AG09319 (cell line): ENCODE data around the gene HYAL1.

Experiments
- DNase-seq: peaks from one replicate; pipeline ENCODE4 v3.0.0-alpha.2; 2010; ENCODE audit warnings: low read depth; ENCODE audit errors: extremely low read depth
- TF ChIP-seq, protein P1 (sequence below): IDR thresholded peaks from 2 replicates; pipeline ENCODE4 v1.5.1; 2011; ENCODE audit warnings: low read depth, mild to moderate bottlenecking, inconsistent platforms, low read length, moderate library complexity

The HYAL1 gene

DNA sequence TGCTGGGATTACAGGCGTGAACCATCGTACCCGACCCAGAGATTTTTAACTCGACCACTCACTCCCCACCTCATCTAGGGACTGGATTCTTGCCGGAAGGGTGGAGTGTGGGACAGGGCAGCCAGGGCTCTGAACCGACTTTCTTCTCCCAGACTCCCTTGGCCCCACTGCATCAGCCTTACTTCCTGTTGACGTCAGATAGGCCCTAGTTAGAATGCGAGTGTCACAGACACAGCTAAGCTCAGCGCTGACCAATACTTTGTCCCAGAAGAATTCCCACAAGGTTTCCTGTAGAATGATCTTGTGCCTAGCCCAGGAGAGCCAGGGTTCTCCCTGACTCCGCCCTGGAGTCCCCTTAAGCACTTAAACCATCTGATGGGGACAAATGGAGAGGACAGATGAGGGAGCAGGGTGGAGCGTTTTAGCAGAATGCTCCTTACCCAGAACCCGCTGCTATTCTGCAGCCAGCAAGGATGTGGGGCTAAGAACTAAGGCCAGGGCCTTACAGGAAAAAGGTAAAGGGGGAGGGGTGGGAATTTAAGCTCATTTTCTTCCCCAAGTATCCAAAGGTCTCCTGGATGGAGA is 30.5 kb upstream of the HYAL1 start:
- no peak for DNase-seq
- TF ChIP-seq, protein P1, sequence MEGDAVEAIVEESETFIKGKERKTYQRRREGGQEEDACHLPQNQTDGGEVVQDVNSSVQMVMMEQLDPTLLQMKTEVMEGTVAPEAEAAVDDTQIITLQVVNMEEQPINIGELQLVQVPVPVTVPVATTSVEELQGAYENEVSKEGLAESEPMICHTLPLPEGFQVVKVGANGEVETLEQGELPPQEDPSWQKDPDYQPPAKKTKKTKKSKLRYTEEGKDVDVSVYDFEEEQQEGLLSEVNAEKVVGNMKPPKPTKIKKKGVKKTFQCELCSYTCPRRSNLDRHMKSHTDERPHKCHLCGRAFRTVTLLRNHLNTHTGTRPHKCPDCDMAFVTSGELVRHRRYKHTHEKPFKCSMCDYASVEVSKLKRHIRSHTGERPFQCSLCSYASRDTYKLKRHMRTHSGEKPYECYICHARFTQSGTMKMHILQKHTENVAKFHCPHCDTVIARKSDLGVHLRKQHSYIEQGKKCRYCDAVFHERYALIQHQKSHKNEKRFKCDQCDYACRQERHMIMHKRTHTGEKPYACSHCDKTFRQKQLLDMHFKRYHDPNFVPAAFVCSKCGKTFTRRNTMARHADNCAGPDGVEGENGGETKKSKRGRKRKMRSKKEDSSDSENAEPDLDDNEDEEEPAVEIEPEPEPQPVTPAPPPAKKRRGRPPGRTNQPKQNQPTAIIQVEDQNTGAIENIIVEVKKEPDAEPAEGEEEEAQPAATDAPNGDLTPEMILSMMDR = no peak

DNA sequence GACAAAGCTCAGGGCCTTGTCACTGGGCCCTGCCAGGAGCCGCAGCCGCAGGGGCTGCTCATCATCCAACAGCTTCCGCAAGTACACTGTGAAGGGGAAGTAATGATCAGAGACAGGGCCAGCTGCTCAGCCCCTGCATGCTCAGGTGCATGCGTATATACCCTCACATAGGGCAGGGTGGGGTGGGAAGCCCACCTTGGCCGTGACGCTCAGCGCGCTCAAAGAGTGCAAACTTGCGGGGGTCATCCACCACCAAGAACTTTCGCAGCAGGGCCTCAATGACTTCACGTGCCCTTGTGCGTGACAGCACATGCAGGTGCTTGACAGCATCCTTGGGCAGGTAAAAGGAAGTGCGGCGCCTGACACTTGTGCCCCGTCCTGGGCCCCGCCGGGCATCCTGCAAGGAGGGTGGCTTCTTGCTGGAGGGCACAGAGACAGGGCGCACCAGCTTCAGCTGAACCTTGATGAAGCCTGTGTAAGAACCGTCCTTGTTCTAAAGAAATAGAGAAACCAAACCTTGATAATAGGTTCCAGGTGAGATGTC is 28.1 kb upstream of the HYAL1 start:
- TF ChIP-seq, protein P1 = no peak
- no peak for DNase-seq

GRCh38 chr3:50330330-50330729 is 27.0 kb upstream of the HYAL1 start:
- TF ChIP-seq, protein P1 = no peak
- DNase-seq = no peak

DNA sequence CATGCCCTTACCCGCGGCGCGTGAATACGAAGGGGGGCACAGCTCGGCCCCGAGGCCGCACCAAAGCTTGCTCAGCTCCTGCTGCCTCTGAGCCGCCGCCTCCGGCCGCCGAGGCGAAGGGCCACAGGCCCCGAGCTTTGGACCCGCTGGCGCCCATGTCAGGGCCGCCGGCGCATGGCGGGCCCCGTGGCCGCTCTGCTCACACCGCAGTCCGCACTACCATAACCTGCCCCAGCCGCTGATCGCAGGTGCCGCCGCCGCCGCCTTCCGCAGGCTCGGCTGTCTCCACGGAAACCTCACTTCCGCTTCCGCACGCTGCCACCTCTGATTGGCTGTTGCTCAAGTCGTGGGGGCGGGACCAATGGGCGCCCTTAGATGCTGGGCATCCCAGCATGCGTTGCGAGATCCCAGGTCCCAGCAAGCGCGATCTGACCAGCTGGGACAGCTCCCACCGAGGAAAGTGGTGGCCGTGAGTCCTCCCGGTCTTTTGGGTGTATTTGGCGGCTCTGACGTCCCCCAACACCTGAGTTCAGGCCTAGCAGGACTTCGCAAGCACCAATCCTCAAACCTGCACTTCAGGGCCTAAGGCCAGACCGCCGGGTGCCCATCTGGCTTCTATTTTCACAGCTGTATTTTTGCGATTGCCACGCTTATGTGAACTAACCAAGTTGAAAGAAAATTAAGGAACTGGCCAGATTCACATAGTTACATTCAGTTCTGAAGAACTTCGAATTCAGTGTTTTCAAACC is 24.7 kb upstream of the HYAL1 start, which contains the start of gene TUSC2:
TUSC2 (minus strand) TSS at position 281 of the 749 bp plus-strand sequence; CDS start at position 157, 124 bp downstream.
- TF ChIP-seq, protein P1 = no peak
- peak; percentile 84 for DNase-seq

GRCh38 chr3:50327129-50327528 is 23.8 kb upstream of the HYAL1 start:
- TF ChIP-seq, protein P1 = no peak
- DNase-seq = no peak

- no peak for DNase-seq
- TF ChIP-seq, protein P1 = no peak
These were observed 22.8 kb upstream of the HYAL1 start for GRCh38 chr3:50326182-50326541.

DNA sequence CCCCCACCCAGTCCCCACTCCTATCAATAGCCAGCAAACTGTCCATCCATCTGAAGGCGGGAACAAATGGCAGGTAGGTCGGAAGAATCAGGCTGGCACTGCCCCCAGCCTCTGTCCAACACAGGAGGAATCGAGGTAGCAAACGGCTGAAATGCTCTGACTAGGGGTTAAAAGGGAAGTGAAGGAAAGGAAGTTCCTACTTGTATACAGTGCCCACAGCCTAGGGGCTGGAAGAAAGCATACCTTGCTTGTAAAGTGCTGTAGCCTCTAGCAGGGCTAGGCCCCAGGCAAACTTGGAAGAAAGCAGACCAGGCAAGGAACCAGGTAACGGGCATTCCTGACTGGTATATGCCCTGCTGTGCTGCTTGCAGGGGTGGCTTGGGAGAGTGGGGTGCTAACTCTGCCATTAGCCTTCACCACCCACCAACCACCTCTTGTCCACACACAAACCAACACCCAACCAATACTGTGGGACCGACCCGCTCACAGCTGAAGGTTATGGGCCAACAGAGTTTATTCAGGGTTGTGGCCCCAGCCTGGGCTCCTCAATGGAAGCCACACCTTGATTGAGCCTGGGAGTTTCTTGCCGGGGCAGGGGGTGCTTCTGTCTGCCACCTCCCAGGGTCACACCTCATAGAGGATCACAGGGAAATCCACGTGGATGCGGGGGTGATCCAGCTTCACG is 22.3 kb upstream of the HYAL1 start:
- TF ChIP-seq, protein P1 = no peak
- DNase-seq = no peak
